ENCODE data around the gene LAG3.

LAG3 gene

DNA sequence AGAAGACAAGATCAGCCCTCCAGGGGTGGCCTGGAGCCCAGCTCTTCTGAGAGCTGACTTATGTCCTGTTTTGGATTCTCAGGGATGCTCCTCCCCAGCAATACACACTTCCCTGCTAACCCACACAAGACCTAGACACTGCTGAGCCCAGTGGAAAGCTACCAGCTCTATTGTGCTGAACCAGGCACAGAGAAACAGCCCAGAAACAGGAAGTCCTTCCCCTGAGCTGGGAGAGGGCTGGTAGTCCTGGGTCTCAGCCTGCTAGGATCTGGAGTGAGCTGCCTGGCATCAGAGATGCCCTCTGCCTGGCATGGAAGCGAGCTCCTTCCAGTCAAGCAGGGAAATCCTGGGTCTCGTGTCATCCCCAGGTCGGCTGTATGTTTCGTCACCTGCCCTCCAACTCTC, 1.2 kb upstream of the LAG3 start:
- no peak overlapping the region for H3K27ac ChIP-seq
- TF ChIP-seq, protein P1, sequence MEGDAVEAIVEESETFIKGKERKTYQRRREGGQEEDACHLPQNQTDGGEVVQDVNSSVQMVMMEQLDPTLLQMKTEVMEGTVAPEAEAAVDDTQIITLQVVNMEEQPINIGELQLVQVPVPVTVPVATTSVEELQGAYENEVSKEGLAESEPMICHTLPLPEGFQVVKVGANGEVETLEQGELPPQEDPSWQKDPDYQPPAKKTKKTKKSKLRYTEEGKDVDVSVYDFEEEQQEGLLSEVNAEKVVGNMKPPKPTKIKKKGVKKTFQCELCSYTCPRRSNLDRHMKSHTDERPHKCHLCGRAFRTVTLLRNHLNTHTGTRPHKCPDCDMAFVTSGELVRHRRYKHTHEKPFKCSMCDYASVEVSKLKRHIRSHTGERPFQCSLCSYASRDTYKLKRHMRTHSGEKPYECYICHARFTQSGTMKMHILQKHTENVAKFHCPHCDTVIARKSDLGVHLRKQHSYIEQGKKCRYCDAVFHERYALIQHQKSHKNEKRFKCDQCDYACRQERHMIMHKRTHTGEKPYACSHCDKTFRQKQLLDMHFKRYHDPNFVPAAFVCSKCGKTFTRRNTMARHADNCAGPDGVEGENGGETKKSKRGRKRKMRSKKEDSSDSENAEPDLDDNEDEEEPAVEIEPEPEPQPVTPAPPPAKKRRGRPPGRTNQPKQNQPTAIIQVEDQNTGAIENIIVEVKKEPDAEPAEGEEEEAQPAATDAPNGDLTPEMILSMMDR (conservative IDR thresholded peaks at IDR 0.05) = no peak
- no peak for TF ChIP-seq ZFX (IDR thresholded peaks at IDR 0.05)

DNA sequence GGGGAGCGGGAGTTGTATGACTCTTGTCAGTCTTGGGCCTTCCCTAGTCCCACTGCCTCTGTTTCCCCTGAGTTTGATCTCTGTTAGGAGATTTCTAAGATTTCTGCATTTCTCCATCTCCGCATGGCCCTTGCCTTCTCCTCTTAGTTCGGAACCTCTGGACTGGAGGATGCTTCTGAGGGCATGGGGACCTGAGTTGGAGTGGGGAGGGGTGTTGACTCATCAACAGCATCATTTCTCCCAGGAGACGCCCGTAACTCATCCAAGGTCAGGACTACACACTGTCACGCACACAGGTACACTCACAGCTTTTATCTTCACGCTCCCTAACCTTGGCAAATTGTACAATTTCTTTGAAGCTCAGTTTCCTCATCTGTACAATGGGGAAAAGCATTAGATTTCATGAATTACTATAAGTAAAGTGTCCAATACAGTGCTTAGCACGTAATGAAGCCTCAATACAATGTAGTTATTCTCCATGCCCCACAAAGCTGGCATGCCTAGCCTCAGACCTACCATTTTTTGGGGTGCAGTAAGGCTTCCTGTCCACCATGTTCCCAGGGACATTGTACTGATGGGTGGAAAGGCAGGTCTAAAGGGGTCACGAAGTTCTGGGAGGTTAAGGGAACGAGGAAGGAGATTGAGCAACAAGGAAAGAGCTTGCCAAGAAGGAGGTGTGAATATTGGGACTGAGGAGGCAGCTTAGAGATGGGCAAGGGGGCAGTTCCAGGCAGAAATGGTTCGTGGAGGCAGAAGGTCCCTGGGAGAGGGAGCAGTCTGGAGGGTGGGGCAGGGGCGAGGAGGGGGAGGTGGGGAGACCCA, 600 bp upstream of the LAG3 start:
- H3K27ac ChIP-seq = no peak overlapping the region

DNA sequence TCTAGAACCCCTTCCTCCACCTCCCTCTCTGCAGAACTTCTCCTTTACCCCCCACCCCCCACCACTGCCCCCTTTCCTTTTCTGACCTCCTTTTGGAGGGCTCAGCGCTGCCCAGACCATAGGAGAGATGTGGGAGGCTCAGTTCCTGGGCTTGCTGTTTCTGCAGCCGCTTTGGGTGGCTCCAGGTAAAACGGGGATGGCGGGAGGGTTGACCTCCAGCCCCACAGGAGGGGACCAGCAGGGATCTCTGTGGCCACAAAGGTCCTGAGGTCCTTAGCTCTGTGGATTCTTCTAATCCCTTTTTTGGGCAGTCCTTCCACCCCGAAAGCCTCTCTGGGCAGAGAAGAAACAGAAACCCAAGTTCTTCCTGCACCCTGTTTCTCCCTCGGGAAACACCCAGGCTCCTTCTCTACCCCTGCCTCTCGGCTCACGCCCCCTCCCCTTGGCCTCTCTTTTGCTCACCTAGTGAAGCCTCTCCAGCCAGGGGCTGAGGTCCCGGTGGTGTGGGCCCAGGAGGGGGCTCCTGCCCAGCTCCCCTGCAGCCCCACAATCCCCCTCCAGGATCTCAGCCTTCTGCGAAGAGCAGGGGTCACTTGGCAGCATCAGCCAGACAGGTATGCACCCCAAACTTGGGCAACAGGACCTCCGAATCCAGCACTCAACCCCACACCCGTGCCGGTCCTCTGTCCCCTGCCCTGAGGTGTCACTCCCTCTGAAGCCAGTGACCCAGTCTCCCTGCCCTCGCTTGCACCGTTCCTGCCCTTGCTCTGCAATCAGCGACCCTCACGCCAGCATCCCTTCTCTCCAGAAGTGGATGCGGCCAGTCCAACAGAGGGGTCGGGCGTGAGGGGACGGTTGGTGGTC, 638 bp downstream of the LAG3 start:
- TF ChIP-seq ZFX (IDR thresholded peaks at IDR 0.05) = no peak
- TF ChIP-seq, protein P1 (conservative IDR thresholded peaks at IDR 0.05) = no peak
- H3K27ac ChIP-seq = no peak overlapping the region

More for the DNA sequence above, 600 bp upstream of the LAG3 start:
- TF ChIP-seq, protein P1 (conservative IDR thresholded peaks at IDR 0.05) = no peak
- TF ChIP-seq ZFX (IDR thresholded peaks at IDR 0.05) = no peak

DNA sequence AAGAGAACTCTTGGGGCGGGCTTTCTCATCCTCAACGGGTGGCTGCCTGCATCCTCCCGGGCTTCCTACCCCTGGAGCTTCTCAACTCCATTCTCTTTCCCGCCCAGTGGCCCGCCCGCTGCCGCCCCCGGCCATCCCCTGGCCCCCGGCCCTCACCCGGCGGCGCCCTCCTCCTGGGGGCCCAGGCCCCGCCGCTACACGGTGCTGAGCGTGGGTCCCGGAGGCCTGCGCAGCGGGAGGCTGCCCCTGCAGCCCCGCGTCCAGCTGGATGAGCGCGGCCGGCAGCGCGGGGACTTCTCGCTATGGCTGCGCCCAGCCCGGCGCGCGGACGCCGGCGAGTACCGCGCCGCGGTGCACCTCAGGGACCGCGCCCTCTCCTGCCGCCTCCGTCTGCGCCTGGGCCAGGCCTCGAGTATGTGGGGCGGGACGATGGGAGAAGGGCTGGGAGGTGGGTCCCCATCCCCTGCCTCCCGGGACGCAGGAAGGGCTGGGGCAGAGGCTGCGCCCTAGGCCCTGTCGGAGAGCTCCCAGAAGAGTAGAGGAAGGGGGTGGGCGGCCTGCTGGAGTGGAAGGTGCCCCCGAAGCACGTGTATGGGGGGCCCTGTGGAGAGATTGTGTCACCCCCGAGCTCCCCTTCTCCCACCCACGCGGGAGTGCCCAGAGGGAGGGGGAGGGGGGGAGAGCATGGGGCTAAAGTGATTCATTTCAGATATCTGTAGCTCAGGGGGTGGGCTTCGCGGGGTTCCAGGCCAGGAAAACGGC, 1.5 kb downstream of the LAG3 start:
- TF ChIP-seq, protein P1 (conservative IDR thresholded peaks at IDR 0.05) = no peak
- no peak for TF ChIP-seq ZFX (IDR thresholded peaks at IDR 0.05)
- peak overlapping the region; percentile 94 for H3K27ac ChIP-seq

DNA sequence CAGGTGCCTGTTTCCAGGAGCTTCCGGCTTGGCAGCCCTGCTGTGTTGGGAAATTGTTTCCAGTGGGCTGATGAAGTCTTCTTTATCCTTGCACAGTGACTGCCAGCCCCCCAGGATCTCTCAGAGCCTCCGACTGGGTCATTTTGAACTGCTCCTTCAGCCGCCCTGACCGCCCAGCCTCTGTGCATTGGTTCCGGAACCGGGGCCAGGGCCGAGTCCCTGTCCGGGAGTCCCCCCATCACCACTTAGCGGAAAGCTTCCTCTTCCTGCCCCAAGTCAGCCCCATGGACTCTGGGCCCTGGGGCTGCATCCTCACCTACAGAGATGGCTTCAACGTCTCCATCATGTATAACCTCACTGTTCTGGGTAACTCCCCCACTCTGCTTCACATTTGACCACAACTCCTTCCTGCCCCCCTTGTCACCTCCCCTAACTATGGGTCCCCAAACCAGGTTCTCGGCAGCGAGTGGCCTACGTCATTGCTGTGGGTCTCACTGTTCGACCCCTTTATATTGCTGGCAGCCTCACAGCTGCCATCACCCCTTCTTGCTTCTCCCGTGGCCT, 2.3 kb downstream of the LAG3 start:
- TF ChIP-seq ZFX (IDR thresholded peaks at IDR 0.05) = no peak
- TF ChIP-seq, protein P1 (conservative IDR thresholded peaks at IDR 0.05) = no peak
- H3K27ac ChIP-seq = peak overlapping the region; percentile 94

DNA sequence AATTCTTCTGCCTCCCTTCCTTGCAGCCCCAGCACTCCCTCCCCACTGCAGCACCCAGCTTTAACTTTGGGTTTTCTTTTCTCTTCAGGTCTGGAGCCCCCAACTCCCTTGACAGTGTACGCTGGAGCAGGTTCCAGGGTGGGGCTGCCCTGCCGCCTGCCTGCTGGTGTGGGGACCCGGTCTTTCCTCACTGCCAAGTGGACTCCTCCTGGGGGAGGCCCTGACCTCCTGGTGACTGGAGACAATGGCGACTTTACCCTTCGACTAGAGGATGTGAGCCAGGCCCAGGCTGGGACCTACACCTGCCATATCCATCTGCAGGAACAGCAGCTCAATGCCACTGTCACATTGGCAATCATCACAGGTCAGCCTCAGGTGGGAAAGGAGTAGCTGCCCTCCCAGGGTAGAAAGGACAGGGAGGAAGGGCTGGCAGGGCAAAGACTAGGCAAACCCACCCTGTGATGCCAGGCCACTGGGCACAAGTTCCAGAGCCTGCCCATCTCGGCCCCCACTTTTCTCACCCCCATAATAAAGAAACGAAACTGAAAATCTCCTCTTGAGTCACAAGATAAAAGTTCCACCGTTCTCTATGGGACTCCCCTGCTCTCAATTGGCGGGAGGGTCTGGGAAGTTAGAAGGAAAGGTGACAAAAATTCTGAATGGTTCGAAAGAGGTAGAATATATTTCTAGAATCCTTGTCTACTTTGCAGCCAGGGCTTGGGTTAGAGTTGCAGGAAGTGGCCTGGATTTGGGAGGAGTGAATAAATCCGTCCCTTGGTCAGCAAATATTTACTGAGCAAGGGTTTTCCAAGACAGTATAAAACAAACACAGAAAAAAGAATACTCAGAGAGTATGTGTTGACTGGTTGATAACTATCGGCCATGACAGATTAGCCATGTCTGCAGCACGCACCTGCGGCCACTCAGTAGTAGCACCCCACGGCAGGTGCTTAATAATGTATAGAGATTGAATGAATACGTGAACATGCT, 3.2 kb downstream of the LAG3 start:
- TF ChIP-seq, protein P1 (conservative IDR thresholded peaks at IDR 0.05) = no peak
- TF ChIP-seq ZFX (IDR thresholded peaks at IDR 0.05) = no peak
- H3K27ac ChIP-seq = peak overlapping the region; percentile 94
